RWPE2 (cell line): ENCODE results near the gene TFPI.

ENCODE experiments used
- ATAC-seq: fragments of 200-7000 bp; cut with Tn5 transposase; 3 replicates; pipeline ENCODE4 v1.9.1; 2021; ENCODE audit warnings: low read depth
- DNase-seq: peaks from one replicate; pipeline ENCODE4 v3.0.0-alpha.2; 2020; ENCODE audit warnings: low spot score
- H3K27ac ChIP-seq: fragments of 450-650 bp; 2 replicates; pipeline ENCODE4 v1.5.1; 2017; ENCODE audit warnings: mild to moderate bottlenecking; ENCODE audit not compliant: poor library complexity, severe bottlenecking
- H3K27me3 ChIP-seq: fragments of 250-450 bp; sonication (Bioruptor Pico); 2 replicates; pipeline ENCODE4 v1.5.1; 2021; ENCODE audit warnings: mild to moderate bottlenecking, moderate library complexity; ENCODE audit not compliant: insufficient read depth, poor library complexity, severe bottlenecking
- H3K36me3 ChIP-seq: fragments of 250-450 bp; sonication (Bioruptor Pico); 2 replicates; pipeline ENCODE4 v1.5.1; 2020; ENCODE audit warnings: low read depth, mild to moderate bottlenecking, moderate library complexity
- H3K4me1 ChIP-seq: fragments of 250-450 bp; sonication (Bioruptor Pico); 2 replicates; pipeline ENCODE4 v1.5.1; 2021; ENCODE audit warnings: mild to moderate bottlenecking, moderate library complexity; ENCODE audit not compliant: insufficient read depth, poor library complexity, severe bottlenecking
- H3K4me3 ChIP-seq: fragments of 250-450 bp; sonication (Bioruptor Pico); 2 replicates; pipeline ENCODE4 v1.5.1; 2021; ENCODE audit warnings: mild to moderate bottlenecking, moderate library complexity; ENCODE audit not compliant: severe bottlenecking
- H3K9me3 ChIP-seq: fragments of 250-450 bp; sonication (Bioruptor Pico); 2 replicates; pipeline ENCODE4 v1.5.1; 2021; ENCODE audit warnings: mild to moderate bottlenecking, moderate library complexity; ENCODE audit not compliant: severe bottlenecking
- CTCF ChIP-seq: fragments of 450-650 bp; IDR thresholded peaks from one replicate; pipeline ENCODE4 v1.5.1; 2017; ENCODE audit warnings: mild to moderate bottlenecking, moderate library complexity; ENCODE audit not compliant: poor library complexity, severe bottlenecking

TFPI gene

GRCh38 chr2:187554704-187555082 lies 458 bp upstream of the TFPI start:
- DNase-seq, result no peak
- H3K27me3 ChIP-seq, result no peaks in the 10 kb centered on the region
- TF ChIP-seq CTCF, result no peak
- peaks cover 16% of the 10 kb centered on the region for H3K4me1 ChIP-seq
- no peak overlapping the region for H3K27ac ChIP-seq
- no peak for ATAC-seq
- no peak overlapping the region for H3K4me3 ChIP-seq
- no peaks in the 10 kb centered on the region for H3K36me3 ChIP-seq
- no peaks in the 10 kb centered on the region for H3K9me3 ChIP-seq

- Histone ChIP-seq H3K4me3 (peak overlapping the region; percentile 21), H3K9me3 (no peaks in the 10 kb centered on the region), H3K4me1 (peaks cover 22% of the 10 kb centered on the region), H3K36me3 (no peaks in the 10 kb centered on the region), H3K27ac (peak overlapping the region; percentile 39), H3K27me3 (no peaks in the 10 kb centered on the region)
- TF ChIP-seq CTCF, result no peak
- ATAC-seq (peak; percentile 99), DNase-seq (no peak)
These were observed 1.2 kb downstream of the TFPI start for GRCh38 chr2:187552828-187553681.

- Histone ChIP-seq H3K4me3 (no peak overlapping the region), H3K27ac (peak overlapping the region; percentile 39), H3K4me1 (peaks cover 28% of the 10 kb centered on the region), H3K27me3 (no peaks in the 10 kb centered on the region), H3K9me3 (no peaks in the 10 kb centered on the region), H3K36me3 (no peaks in the 10 kb centered on the region)
- no peak for ATAC-seq
- TF ChIP-seq CTCF, result no peak
- DNase-seq, result no peak
These were observed 1.9 kb downstream of the TFPI start for GRCh38 chr2:187552381-187552780.

- Histone ChIP-seq H3K9me3 (no peaks in the 10 kb centered on the region), H3K4me3 (no peak overlapping the region), H3K27me3 (no peaks in the 10 kb centered on the region), H3K36me3 (no peaks in the 10 kb centered on the region), H3K4me1 (peaks cover 44% of the 10 kb centered on the region), H3K27ac (no peak overlapping the region)
- TF ChIP-seq CTCF, result no peak
- no peak for DNase-seq
- no peak for ATAC-seq
These were observed 3.4 kb downstream of the TFPI start for GRCh38 chr2:187550857-187551256.

- Histone ChIP-seq H3K4me3 (no peak overlapping the region), H3K27ac (no peak overlapping the region), H3K36me3 (no peaks in the 10 kb centered on the region), H3K4me1 (peaks cover 52% of the 10 kb centered on the region), H3K9me3 (no peaks in the 10 kb centered on the region), H3K27me3 (no peaks in the 10 kb centered on the region)
- TF ChIP-seq CTCF, result no peak
- ATAC-seq (no peak), DNase-seq (no peak)
These were observed 4.2 kb downstream of the TFPI start for GRCh38 chr2:187549951-187550555.
